ENCODE measurements around the gene ZCCHC9.
"Not testable (repeated sequence)": the region's sequence is repeated elsewhere in the genome, so short reads cannot be mapped to it uniquely, and the experiment has no call there.

Gene ZCCHC9

GRCh38 chr5:81283976-81284375, 17.4 kb upstream of the ZCCHC9 start:
- H3K27me3 ChIP-seq (ENCODE audit: control insufficient read depth, insufficient read depth, low read length) = no peaks in the 10 kb centered on the region
- H3K4me1 ChIP-seq (ENCODE audit: control insufficient read depth, insufficient read depth, low read length) = no peaks in the 10 kb centered on the region
- no peak overlapping the region for H3K27ac ChIP-seq (ENCODE audit: low read depth, low read length)
- no peaks in the 10 kb centered on the region for H3K36me3 ChIP-seq (ENCODE audit: control insufficient read depth, insufficient read depth, low read length)
- H3K9ac ChIP-seq (ENCODE audit: low read length) = no peak overlapping the region
- H3K4me3 ChIP-seq (ENCODE audit: low read length) = no peak overlapping the region

GRCh38 chr5:81286059-81286617, 15.2 kb upstream of the ZCCHC9 start:
- Histone ChIP-seq H3K9ac (ENCODE audit: low read length) (no peak overlapping the region), H3K4me1 (ENCODE audit: control insufficient read depth, insufficient read depth, low read length) (no peaks in the 10 kb centered on the region), H3K27me3 (ENCODE audit: control insufficient read depth, insufficient read depth, low read length) (no peaks in the 10 kb centered on the region), H3K27ac (ENCODE audit: low read depth, low read length) (no peak overlapping the region), H3K4me3 (ENCODE audit: low read length) (no peak overlapping the region), H3K36me3 (ENCODE audit: control insufficient read depth, insufficient read depth, low read length) (no peaks in the 10 kb centered on the region)

GRCh38 chr5:81288021-81288433, 13.4 kb upstream of the ZCCHC9 start:
- Histone ChIP-seq H3K9ac (ENCODE audit: low read length) (no peak overlapping the region), H3K27ac (ENCODE audit: low read depth, low read length) (no peak overlapping the region), H3K4me3 (ENCODE audit: low read length) (no peak overlapping the region), H3K4me1 (ENCODE audit: control insufficient read depth, insufficient read depth, low read length) (no peaks in the 10 kb centered on the region), H3K27me3 (ENCODE audit: control insufficient read depth, insufficient read depth, low read length) (no peaks in the 10 kb centered on the region), H3K36me3 (ENCODE audit: control insufficient read depth, insufficient read depth, low read length) (no peaks in the 10 kb centered on the region)

GRCh38 chr5:81290146-81290545, 11.2 kb upstream of the ZCCHC9 start:
- Histone ChIP-seq H3K36me3 (ENCODE audit: control insufficient read depth, insufficient read depth, low read length) (no peaks in the 10 kb centered on the region), H3K27ac (ENCODE audit: low read depth, low read length) (no peak overlapping the region), H3K9ac (ENCODE audit: low read length) (no peak overlapping the region), H3K27me3 (ENCODE audit: control insufficient read depth, insufficient read depth, low read length) (no peaks in the 10 kb centered on the region), H3K4me1 (ENCODE audit: control insufficient read depth, insufficient read depth, low read length) (no peaks in the 10 kb centered on the region), H3K4me3 (ENCODE audit: low read length) (no peak overlapping the region)

- no peak overlapping the region for H3K27ac ChIP-seq (ENCODE audit: low read depth, low read length)
- H3K9ac ChIP-seq (ENCODE audit: low read length) = no peak overlapping the region
- H3K36me3 ChIP-seq (ENCODE audit: control insufficient read depth, insufficient read depth, low read length) = no peaks in the 10 kb centered on the region
- no peak overlapping the region for H3K4me3 ChIP-seq (ENCODE audit: low read length)
- no peaks in the 10 kb centered on the region for H3K4me1 ChIP-seq (ENCODE audit: control insufficient read depth, insufficient read depth, low read length)
- no peaks in the 10 kb centered on the region for H3K27me3 ChIP-seq (ENCODE audit: control insufficient read depth, insufficient read depth, low read length)
These were observed 9.3 kb upstream of the ZCCHC9 start for GRCh38 chr5:81292130-81292529.

GRCh38 chr5:81294021-81294420, 7.4 kb upstream of the ZCCHC9 start:
- H3K36me3 ChIP-seq (ENCODE audit: control insufficient read depth, insufficient read depth, low read length); H3K27ac ChIP-seq (ENCODE audit: low read depth, low read length); H3K27me3 ChIP-seq (ENCODE audit: control insufficient read depth, insufficient read depth, low read length); H3K4me1 ChIP-seq (ENCODE audit: control insufficient read depth, insufficient read depth, low read length); H3K9ac ChIP-seq (ENCODE audit: low read length); H3K4me3 ChIP-seq (ENCODE audit: low read length): not testable (repeated sequence)

- H3K27ac ChIP-seq (ENCODE audit: low read depth, low read length) = no peak overlapping the region
- H3K27me3 ChIP-seq (ENCODE audit: control insufficient read depth, insufficient read depth, low read length) = no peaks in the 10 kb centered on the region
- no peak overlapping the region for H3K4me3 ChIP-seq (ENCODE audit: low read length)
- no peak overlapping the region for H3K9ac ChIP-seq (ENCODE audit: low read length)
- no peaks in the 10 kb centered on the region for H3K36me3 ChIP-seq (ENCODE audit: control insufficient read depth, insufficient read depth, low read length)
- peaks cover 8% of the 10 kb centered on the region for H3K4me1 ChIP-seq (ENCODE audit: control insufficient read depth, insufficient read depth, low read length)
These were observed 3.9 kb upstream of the ZCCHC9 start for GRCh38 chr5:81297531-81297930.

GRCh38 chr5:81300921-81301270, 491 bp upstream of the ZCCHC9 start:
- Histone ChIP-seq H3K4me1 (ENCODE audit: control insufficient read depth, insufficient read depth, low read length) (peaks cover 8% of the 10 kb centered on the region), H3K9ac (ENCODE audit: low read length) (peak overlapping the region; percentile 85), H3K4me3 (ENCODE audit: low read length) (peak overlapping the region; percentile 91), H3K36me3 (ENCODE audit: control insufficient read depth, insufficient read depth, low read length) (no peaks in the 10 kb centered on the region), H3K27ac (ENCODE audit: low read depth, low read length) (peak overlapping the region; percentile 87), H3K27me3 (ENCODE audit: control insufficient read depth, insufficient read depth, low read length) (no peaks in the 10 kb centered on the region)

GRCh38 chr5:81302596-81302995, 1.2 kb downstream of the ZCCHC9 start:
- peak overlapping the region; percentile 91 for H3K4me3 ChIP-seq (ENCODE audit: low read length)
- H3K27ac ChIP-seq (ENCODE audit: low read depth, low read length) = no peak overlapping the region
- H3K36me3 ChIP-seq (ENCODE audit: control insufficient read depth, insufficient read depth, low read length) = no peaks in the 10 kb centered on the region
- peaks cover 8% of the 10 kb centered on the region for H3K4me1 ChIP-seq (ENCODE audit: control insufficient read depth, insufficient read depth, low read length)
- no peak overlapping the region for H3K9ac ChIP-seq (ENCODE audit: low read length)
- no peaks in the 10 kb centered on the region for H3K27me3 ChIP-seq (ENCODE audit: control insufficient read depth, insufficient read depth, low read length)

- Histone ChIP-seq H3K27ac (ENCODE audit: low read depth, low read length) (no peak overlapping the region), H3K4me3 (ENCODE audit: low read length) (no peak overlapping the region), H3K27me3 (ENCODE audit: control insufficient read depth, insufficient read depth, low read length) (no peaks in the 10 kb centered on the region), H3K9ac (ENCODE audit: low read length) (no peak overlapping the region), H3K4me1 (ENCODE audit: control insufficient read depth, insufficient read depth, low read length) (peaks cover 8% of the 10 kb centered on the region), H3K36me3 (ENCODE audit: control insufficient read depth, insufficient read depth, low read length) (no peaks in the 10 kb centered on the region)
These were observed 2.2 kb downstream of the ZCCHC9 start for GRCh38 chr5:81303563-81303962.

GRCh38 chr5:81305785-81306184, 4.4 kb downstream of the ZCCHC9 start:
- H3K27ac ChIP-seq (ENCODE audit: low read depth, low read length) = no peak overlapping the region
- H3K36me3 ChIP-seq (ENCODE audit: control insufficient read depth, insufficient read depth, low read length) = peaks cover 2% of the 10 kb centered on the region
- H3K4me3 ChIP-seq (ENCODE audit: low read length) = no peak overlapping the region
- H3K4me1 ChIP-seq (ENCODE audit: control insufficient read depth, insufficient read depth, low read length) = peaks cover 1% of the 10 kb centered on the region
- H3K9ac ChIP-seq (ENCODE audit: low read length) = no peak overlapping the region
- H3K27me3 ChIP-seq (ENCODE audit: control insufficient read depth, insufficient read depth, low read length) = no peaks in the 10 kb centered on the region

GRCh38 chr5:81308836-81309235, 7.4 kb downstream of the ZCCHC9 start:
- H3K36me3 ChIP-seq (ENCODE audit: control insufficient read depth, insufficient read depth, low read length) = peaks cover 11% of the 10 kb centered on the region
- no peak overlapping the region for H3K9ac ChIP-seq (ENCODE audit: low read length)
- H3K4me3 ChIP-seq (ENCODE audit: low read length) = no peak overlapping the region
- no peaks in the 10 kb centered on the region for H3K4me1 ChIP-seq (ENCODE audit: control insufficient read depth, insufficient read depth, low read length)
- H3K27ac ChIP-seq (ENCODE audit: low read depth, low read length) = no peak overlapping the region
- no peaks in the 10 kb centered on the region for H3K27me3 ChIP-seq (ENCODE audit: control insufficient read depth, insufficient read depth, low read length)

GRCh38 chr5:81310402-81311063, 9.1 kb downstream of the ZCCHC9 start:
- no peak overlapping the region for H3K4me3 ChIP-seq (ENCODE audit: low read length)
- H3K27me3 ChIP-seq (ENCODE audit: control insufficient read depth, insufficient read depth, low read length) = no peaks in the 10 kb centered on the region
- no peaks in the 10 kb centered on the region for H3K4me1 ChIP-seq (ENCODE audit: control insufficient read depth, insufficient read depth, low read length)
- H3K27ac ChIP-seq (ENCODE audit: low read depth, low read length) = no peak overlapping the region
- H3K9ac ChIP-seq (ENCODE audit: low read length) = no peak overlapping the region
- peaks cover 12% of the 10 kb centered on the region for H3K36me3 ChIP-seq (ENCODE audit: control insufficient read depth, insufficient read depth, low read length)

All from rectal smooth muscle tissue (tissue), 1 donor.